HG03378 (cell line): ENCODE data around the gene PSG1.
"Not testable (repeated sequence)": the region's sequence is repeated elsewhere in the genome, so short reads cannot be mapped to it uniquely, and the experiment has no call there.

Experiments
- ATAC-seq: cut with Tn5 transposase; IDR thresholded peaks from one replicate; pipeline ENCODE4 v1.9.1; 2021; ENCODE audit warnings: mild to moderate bottlenecking, moderate library complexity; ENCODE audit not compliant: unreplicated experiment

The PSG1 gene

DNA sequence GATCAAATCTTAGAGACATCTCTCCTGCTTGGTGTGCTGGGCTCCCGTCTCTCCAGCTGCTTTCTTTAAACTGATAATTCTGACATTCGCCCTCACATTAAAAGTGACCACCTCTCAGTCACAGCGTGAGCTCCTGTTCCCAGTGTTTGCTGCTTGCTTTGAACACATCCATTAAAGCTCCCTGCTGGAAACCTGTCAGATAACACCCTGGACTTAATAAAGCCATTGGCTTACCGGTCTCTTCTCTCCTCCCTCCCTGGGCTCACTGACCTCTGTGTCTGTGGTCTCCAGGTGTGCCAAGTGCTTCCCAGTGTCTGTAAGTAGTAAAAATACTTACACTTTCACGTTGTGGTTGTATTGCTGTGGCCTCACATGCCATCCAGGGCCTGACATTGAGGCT lies 2.5 kb upstream of the PSG1 start:
- ATAC-seq: not testable (repeated sequence)

- ATAC-seq: not testable (repeated sequence)
Measured at GRCh38 chr19:42881279-42881678, 1.8 kb upstream of the PSG1 start.

- ATAC-seq: not testable (repeated sequence)
Measured at GRCh38 chr19:42880621-42881020, 1.1 kb upstream of the PSG1 start.

DNA sequence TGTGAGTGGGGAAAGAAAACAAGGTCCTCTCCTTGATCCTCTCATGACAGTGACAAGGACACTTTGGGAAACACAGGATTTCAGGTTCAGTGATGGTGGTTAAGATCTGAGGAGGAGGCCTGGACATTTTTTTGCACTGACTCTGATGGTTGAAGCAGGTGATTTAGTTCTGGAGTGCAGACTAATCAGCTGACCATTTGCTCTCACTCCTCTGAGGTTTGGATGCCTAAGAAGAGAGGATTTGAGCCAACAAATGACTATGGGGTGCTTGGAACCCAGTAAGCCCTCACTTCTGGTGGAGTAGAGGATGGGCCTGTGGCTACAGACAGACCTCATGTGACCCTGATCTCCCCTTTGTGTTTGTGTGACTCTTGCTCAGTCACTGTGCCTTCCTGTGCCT lies 2.9 kb downstream of the PSG1 start:
- ATAC-seq: not testable (repeated sequence)

GRCh38 chr19:42875881-42876280 lies 3.6 kb downstream of the PSG1 start:
- ATAC-seq: not testable (repeated sequence)

- not testable (repeated sequence) for ATAC-seq
Measured at GRCh38 chr19:42874901-42875813, 4.4 kb downstream of the PSG1 start.

DNA sequence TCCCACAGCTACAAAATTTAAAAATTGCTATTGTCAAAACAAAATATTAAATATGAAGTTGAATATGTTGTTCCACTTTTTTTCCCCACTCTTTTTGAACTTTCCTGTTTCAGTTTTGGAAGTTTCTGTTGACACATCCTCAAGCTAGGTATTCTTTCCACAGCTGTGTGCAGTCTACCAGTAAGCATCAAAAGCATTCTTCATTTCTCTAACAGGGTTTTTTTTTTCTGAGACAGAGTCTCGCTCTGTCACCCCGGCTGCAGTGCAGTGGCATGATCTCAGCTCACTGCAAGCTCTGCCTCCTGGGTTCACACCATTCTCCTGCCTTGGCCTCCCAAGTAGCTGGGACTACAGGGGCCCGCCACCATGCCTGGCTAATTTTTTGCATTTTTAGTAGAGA lies 5.4 kb downstream of the PSG1 start:
- ATAC-seq: not testable (repeated sequence)

DNA sequence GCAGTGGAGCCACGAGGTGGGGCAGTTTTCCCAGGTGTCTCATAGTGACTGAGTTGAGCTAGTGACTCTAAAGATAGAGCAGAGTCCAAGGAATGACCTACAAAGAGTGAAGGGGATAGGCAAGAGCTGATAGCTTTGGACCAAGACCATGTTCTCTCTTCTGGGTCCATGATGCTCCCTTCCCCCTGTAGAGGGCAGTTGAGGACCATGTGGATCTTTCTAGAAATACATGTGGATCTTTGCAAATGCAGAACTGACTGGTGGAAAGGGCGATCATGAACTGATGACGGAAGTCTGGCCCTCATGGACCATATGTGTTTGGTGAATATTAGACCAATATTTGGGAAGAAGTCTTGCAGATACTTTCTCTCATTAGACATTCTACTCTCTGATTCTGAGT lies 6.9 kb downstream of the PSG1 start:
- no peak for ATAC-seq

DNA sequence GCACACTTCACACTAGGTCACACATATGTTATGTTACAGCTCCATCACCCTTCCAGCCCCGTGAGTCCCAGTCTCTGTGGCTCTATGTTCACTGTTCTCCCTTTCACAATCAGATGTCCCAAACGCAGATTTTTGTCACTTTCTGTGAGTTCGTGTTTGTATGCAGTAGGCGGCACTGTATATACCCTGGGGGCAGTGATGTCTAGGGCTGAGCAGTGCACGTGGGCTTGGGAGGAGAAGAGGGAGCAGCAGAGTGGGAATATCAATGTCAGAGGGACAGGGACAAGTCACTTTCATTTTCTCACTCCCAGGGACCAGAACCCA lies 22.0 kb downstream of the PSG1 start:
- no peak for ATAC-seq

DNA sequence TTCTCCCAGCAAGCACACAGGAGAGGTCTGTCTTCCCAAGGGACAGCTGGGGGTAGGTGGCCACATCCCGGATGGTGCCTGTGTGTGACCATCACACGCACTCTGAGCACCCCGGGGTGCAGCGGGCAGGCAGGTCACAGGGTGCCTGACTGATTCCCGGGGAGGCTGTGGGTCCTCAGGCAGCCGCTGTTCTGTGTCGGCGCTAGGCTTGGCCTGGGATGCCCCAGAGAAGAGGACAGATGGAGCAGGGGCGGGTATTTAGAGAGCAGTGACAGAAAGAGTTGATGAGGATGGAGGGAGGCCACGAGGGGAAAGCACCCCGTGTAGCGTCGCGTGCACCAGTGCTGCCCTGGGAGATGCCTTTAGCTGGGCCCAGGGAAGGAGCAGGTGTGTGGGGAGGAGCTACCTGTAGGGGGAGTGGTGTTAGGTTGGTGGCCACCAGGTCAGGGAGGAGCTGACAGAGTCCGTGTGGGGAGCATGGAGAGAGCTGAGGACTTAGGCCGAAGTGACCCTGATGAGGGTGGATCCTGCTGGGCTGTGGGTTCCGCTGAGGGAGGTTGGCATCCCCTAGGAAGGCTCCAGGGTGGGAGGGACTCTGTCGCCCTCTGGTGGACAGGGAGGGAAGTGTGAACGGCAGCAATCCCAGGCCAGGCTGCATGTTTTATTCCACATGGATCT lies 22.5 kb downstream of the PSG1 start:
- ATAC-seq: not testable (repeated sequence)

DNA sequence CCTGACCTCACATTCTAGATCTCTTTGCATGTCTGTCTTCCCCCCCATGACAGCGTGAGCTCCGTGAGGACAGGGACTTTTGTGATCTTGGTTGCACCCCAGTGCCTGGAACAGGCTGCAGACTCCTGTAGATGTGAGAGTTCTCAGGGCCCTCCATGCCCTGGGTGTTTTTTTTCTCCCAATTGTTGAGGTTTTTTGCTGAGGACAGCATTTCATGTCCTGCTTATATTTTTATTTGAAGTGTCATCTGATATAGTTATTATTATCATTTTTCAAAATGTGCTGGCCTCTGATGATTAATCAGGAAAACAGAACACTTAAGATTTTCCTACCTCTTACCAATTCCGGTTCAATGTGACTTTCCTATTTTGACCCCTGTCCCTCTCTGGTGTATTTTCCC lies 24.8 kb downstream of the PSG1 start:
- not testable (repeated sequence) for ATAC-seq

- ATAC-seq: not testable (repeated sequence)
Measured at GRCh38 chr19:42853231-42853630, 26.3 kb downstream of the PSG1 start.

DNA sequence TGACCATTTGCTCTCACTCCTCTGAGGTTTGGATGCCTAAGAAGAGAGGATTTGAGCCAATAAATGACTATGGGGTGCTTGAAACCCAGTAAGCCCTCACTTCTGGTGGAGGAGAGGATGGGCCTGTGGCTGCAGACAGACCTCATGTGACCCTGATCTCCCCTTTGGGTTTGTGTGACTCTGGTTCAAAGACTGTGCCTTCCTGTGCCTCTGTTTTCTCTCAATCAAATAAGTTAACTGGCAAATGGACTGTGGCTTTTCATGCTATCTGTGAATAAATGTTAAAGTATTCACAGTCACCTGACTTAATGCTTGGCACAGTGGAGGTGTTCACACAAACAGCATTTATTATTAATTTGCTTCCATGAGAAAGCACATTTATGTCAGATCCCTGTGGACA lies 26.7 kb downstream of the PSG1 start:
- ATAC-seq: not testable (repeated sequence)

DNA sequence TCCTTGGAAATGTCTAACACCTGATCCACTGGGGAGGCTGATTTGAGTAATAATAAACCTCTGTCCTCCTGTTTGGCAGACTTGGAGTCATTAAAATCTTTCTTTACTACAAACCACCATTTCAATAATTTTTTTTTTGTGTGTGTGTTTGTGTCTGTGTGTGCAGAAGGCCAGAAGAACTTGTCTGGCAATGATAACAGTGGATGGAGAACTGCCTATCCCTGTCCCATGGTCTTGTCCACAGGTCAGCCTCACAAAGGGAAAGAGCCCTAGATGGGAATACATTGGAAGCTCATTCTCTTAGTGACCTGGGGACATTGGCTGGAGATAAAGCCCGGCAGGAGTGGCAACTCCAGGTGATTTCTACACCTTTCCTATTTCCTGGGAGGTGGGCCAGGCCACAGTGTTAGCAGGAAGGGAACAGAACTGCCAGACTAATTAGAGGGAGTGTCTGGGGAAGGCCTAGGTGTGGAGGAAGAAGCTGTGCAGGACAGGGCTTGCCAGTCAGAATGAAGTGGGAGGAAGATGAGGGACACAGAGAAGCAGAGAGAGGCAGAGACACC lies 27.7 kb downstream of the PSG1 start:
- ATAC-seq: not testable (repeated sequence)

- ATAC-seq: no peak
Measured at GRCh38 chr19:42850981-42851717, 28.4 kb downstream of the PSG1 start.

- no peak for ATAC-seq
Measured at GRCh38 chr19:42846597-42846996, 32.9 kb downstream of the PSG1 start.

DNA sequence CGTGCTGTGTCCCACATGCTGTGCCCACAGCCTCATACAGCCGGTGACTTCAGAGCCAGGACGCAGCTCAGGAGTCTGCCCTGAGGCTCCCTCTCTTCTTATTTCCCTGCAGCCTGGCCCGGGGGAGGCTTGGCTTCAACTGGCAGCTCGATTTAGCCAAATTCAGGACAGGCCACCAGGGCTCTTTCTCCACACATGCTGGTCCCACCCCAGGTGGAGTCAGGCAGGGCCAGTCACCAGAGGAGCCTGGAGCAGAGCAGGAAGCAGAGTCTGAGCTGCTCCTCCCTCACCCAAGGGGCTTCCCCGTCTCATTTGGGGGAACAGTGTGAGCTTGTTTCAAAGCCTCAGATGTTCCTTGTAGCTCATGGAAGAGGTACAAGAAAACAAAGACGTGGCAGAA lies 35.9 kb downstream of the PSG1 start:
- not testable (repeated sequence) for ATAC-seq

GRCh38 chr19:42832746-42833442 lies 46.6 kb downstream of the PSG1 start:
- not testable (repeated sequence) for ATAC-seq

DNA sequence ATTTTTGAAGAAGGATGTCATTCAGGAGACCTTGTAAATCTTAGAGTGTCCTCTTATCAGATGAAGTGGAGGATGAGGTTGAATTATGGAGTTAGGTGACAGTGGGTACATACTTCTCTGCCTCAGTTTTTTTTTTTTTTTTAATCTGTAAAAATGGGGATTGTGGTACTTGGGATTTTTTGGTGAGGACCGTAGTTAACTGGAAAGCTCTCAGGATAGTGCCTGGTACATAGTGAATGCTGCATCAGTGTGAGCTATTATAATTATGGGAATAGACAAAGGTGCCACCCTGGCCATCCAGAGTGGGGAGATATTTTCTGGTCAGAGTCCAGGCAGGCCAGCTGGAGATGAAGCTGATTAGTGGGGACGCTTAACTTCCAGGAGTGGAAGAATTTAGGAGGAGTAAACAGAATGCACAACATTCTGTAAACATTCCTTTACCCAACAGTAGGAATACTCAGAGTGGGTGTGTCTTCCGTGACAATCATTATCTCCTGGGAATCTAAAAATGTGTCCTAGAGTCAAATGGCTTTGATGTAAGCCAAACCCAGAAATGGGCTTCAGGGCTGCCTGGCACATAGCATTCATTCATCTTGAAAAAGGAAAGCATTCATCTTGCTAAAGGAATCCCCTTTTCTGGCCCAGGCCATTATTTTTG lies 47.4 kb downstream of the PSG1 start:
- ATAC-seq: not testable (repeated sequence)
